HG03571 (cell line): ENCODE measurements around the gene ACER2.
A peak's percentile ranks its signal among the peaks of the same experiment; 100 is the strongest.

Experiments used
- ATAC-seq: cut with Tn5 transposase; IDR thresholded peaks from one replicate; pipeline ENCODE4 v1.9.1; 2021; ENCODE audit not compliant: unreplicated experiment

The ACER2 gene

GRCh38 chr9:19451240-19452087 is 42.7 kb downstream of the ACER2 start:
- peak; percentile 89 for ATAC-seq

DNA sequence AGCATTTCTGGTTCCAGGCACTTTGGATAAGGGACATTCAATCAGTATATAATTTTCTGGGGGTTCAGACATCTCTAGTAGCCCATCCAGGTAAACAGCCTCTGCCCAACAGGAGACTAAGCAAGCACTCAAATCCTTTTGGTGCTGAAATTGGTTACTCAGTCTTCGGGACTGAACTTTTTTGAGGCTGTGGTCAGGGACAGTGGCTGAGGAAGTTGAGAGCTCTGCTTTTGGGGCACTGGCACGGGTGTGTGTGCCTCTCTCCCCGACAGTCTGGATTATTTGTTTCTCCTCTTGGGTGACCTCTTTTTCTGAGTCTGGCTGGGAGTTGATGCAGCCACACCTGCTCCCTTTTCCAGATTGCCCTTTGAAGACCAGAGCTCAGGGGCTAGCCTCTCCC is 47.6 kb downstream of the ACER2 start:
- no peak for ATAC-seq

- ATAC-seq: peak; percentile 70
These were observed 48.3 kb downstream of the ACER2 start for GRCh38 chr9:19456996-19457692.

GRCh38 chr9:19457693-19458009 is 48.8 kb downstream of the ACER2 start:
- ATAC-seq: no peak

GRCh38 chr9:19460243-19460642 is 51.4 kb downstream of the ACER2 start:
- ATAC-seq: no peak

- no peak for ATAC-seq
These were observed 52.3 kb downstream of the ACER2 start for GRCh38 chr9:19461135-19461534.

- ATAC-seq: no peak
These were observed 55.4 kb downstream of the ACER2 start for GRCh38 chr9:19464061-19464763.

GRCh38 chr9:19464764-19465585 is 56.2 kb downstream of the ACER2 start:
- ATAC-seq: peak; percentile 93

GRCh38 chr9:19465586-19466279 is 56.9 kb downstream of the ACER2 start:
- ATAC-seq: no peak

GRCh38 chr9:19466280-19466639 is 57.5 kb downstream of the ACER2 start:
- no peak for ATAC-seq

DNA sequence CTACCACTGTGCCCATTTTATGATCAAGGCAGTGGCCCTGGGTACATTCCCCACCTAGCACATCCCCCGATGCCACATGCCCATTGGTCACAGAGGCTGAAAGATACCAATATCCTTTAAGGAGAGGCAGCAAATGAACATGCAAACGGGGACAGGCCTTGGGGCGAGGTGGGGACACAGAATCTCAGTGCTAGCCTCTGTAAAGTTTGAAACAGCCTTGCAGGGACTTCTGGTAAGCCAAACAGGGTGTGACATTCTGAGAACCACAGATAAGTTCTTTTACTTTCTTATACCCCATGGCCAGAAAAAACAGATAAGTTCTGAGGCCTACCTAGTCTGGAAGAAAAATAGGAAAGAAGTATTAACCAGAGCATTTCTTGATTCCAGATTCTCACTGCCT is 60.5 kb downstream of the ACER2 start:
- ATAC-seq: no peak

DNA sequence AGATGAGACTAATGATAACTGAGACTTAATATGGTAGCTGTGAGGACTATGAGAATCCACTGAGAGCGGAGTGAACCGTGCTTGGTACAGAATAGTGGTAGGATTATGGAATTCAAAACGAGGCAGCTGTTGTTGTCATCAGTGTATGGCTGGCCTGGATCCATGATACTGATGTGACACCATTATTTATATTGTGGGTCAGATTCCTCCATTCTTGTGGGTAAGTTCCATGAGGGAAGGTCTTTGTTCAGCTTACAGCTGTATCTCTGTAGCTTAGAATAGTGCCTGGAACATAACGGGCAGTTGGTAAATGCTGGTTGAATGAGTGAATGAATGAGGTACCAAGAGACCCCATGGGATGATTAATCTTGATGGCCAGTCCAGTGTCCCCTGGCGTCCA is 61.8 kb downstream of the ACER2 start:
- ATAC-seq: no peak

DNA sequence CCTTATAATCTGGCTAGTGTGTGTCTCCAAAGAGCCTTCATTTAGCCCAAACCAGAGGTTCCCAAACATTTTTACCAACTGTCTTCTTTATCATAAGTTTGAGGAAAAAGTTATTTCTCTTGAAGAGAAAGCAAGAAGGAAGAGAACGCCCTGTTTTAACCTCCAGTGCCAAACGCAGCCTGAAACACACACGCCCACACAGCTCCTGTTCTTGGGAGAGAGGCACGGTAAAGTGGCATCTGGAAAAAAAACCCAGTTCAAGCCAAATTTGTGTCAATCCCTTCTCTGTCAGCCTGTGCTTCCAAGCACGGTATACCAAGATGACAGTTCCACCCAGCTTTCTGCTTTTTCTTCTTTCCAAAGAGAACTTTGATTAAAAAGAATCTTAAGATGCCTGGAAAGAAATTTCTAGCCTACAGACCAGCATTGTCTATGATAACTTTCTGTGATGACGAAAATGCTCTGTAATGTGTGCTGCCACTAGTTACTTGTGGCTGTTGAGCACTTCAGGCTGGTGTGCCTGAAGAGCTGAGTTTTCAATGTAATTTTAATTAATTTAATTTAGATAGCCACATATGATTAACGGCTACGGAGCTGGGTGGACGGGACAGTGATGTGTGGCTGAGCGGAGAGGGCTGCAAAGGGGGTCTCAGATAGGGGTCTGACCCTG is 62.3 kb downstream of the ACER2 start:
- no peak for ATAC-seq

DNA sequence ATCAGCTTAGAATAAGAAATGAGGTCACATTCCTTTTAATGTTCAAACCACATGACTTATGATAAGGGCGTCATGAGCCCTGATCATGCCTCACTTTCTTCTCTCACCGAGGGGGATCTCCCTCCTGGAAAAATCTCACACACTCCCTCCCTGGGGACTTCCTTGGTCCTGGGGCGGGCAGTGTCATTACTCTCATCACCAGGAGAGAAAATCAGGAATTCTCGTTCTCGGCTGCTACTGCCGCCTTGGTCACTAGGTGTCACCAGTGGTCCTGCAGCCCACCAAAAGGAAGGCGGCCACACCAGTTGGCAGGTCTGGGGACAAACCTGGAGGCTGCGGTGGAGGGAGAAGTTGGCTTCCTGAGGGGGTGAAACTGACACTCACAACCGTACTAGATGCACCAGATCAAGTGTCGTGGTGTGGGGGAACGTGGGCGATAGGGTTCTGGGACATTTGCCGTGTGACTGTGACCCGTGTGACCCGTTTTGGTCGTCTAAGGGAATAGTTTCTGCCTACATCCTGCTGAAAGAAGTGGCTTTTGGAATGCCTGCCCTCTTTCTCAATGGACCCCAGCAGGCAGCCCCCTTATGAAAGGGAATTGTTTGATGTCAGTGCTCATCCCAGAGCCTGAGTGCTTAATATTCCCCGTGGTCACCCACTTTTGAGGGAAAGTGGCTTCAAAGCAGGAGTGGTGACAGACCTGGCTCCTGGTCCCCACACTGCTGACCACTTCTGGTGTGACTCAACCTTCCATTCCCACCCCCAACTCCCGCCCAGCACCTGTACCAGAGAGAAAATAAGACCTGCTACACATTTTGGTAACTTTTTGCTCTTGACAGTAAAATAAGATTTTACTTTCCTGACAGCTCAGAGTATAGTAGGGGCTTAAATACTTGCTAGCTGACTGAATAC is 63.2 kb downstream of the ACER2 start:
- ATAC-seq: peak; percentile 73

- no peak for ATAC-seq
These were observed 64.8 kb downstream of the ACER2 start for GRCh38 chr9:19473605-19474004.

GRCh38 chr9:19479874-19480273 is 71.1 kb downstream of the ACER2 start:
- no peak for ATAC-seq

DNA sequence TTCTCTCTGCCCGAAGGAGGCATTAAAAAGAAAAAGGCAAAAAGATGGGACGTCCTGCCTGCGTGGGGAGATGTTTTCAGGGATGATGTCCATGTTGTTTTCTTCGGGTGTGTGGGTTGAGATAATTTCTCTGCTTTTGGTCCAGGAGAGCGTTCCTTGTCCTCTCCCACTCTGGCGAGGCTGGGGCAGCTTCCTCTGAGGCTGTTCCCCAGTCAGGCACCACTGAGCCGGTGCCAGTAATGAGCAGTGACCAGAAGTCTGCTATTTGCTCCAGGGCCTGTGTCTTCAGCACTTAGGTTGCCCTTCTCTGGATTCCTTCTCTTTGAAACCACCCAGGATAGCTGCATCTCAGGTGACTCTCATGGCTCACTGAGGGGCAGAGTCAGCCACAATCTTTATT is 71.5 kb downstream of the ACER2 start:
- ATAC-seq: no peak

- no peak for ATAC-seq
These were observed 72.5 kb downstream of the ACER2 start for GRCh38 chr9:19481121-19481870.
